ENCODE data around the gene TMEM125. TPM values are rescaled to one million over a fixed set of nuclear protein-coding genes. Genes with fewer than 3 reads are reported as not detected.

TMEM125 gene
- total and polyA plus RNA-seq, 9 of the 15 experiments (the other 6 are each of a cell fraction or from before 2014, with no cell fraction given) = 0.07 to 0.08 TPM; not detected in 7

GRCh38 chr1:43255438-43256210 lies 14.2 kb upstream of the TMEM125 start:
- ChIA-PET POLR2A (interaction anchor here (0.5 kb wide), 1 partner anchor 1392 kb away, joined by 3 read pairs; no protein-coding TSS in a partner anchor), CTCF (ENCODE audit: low intra/inter-chr PET ratio) (no interaction called here)
- Histone ChIP-seq H3K36me3 (ENCODE audit: control insufficient read depth, insufficient read depth, low read length) (no peaks in the 10 kb centered on the region), H3K4me3 (no peak overlapping the region), H3K27me3 (ENCODE audit: control insufficient read depth in 2 of 2, insufficient read depth in 2 of 2, low read length in 2 of 2) (peaks cover 6 to 43% of the 10 kb centered on the region in 2 experiments; a peak in 3 of 5 replicates), H3K27ac (ENCODE audit: extremely low read depth, low read depth, low read length) (no peak overlapping the region), H2AFZ (ENCODE audit: low read depth, low read length) (no peak overlapping the region), H4K20me1 (replicated peaks; ENCODE audit: control insufficient read depth, insufficient read depth, low read length) (no peaks in the 10 kb centered on the region), H3K4me1 (replicated peaks in 1 of 2; ENCODE audit: control insufficient read depth in 2 of 2, insufficient read depth in 2 of 2, low read length in 2 of 2) (no peaks in the 10 kb centered on the region), H3K4me2 (ENCODE audit: insufficient read depth, low read length) (no peak overlapping the region), H3K9ac (ENCODE audit: insufficient read depth in 1 of 2, low read depth in 2 of 2, low read length in 2 of 2) (no peak overlapping the region), H3K9me1 (ENCODE audit: control insufficient read depth, insufficient read depth, low read length) (no peaks in the 10 kb centered on the region), H3K9me3 (replicated peaks; ENCODE audit: control insufficient read depth, insufficient read depth, low read depth, low read length) (peaks cover 2% of the 10 kb centered on the region; the same call in 1 of the 2 replicates), H3K79me2 (ENCODE audit: control insufficient read depth, insufficient read depth, low read length) (no peaks in the 10 kb centered on the region)
- DNase-seq (ENCODE audit: extremely low read depth in 1 of 4, low spot score in 3 of 4) (no peak), FAIRE-seq (no peak), ATAC-seq (no peak)
- intact Hi-C loops (cut with micrococcal nuclease) = no loop called here
- in situ Hi-C loops (cut with MboI) = no loop called here
- TF ChIP-seq DMBX1 (CRISPR knock-in tag; IDR thresholded peaks at IDR 0.05; ENCODE audit: borderline replicate concordance) (no peak), GABPB1 (CRISPR knock-in tag; IDR thresholded peaks at IDR 0.05) (no peak), CREBBP (IDR thresholded peaks at IDR 0.05; ENCODE audit: low read depth, low read length) (no peak), CCNT2 (IDR thresholded peaks at IDR 0.05; ENCODE audit: borderline replicate concordance, extremely low read depth, insufficient read length, low read depth, low read length) (no peak), RBM39 (optimal IDR thresholded peaks at IDR 0.05; ENCODE audit: low read depth, low read length) (no peak), NFXL1 (CRISPR knock-in tag; IDR thresholded peaks at IDR 0.05) (no peak), MCM2 (IDR thresholded peaks at IDR 0.05; ENCODE audit: low read depth) (no peak), ZNF121 (CRISPR knock-in tag; conservative IDR thresholded peaks at IDR 0.05) (no peak), ZFP36 (IDR thresholded peaks at IDR 0.05; ENCODE audit: low read depth, low read length, partially characterized antibody) (no peak), ZNF408 (CRISPR knock-in tag; IDR thresholded peaks at IDR 0.05; ENCODE audit: low read depth) (no peak)
- WGBS (ENCODE audit: insufficient coverage, low coverage, missing lambda C conversion rate) = 0% methylated on average over 9 of the region's 10 CpGs
- no TSS peak for BruUV-seq (replicated peaks)
